GM19324 (cell line): ENCODE results near the gene PRR29.

ENCODE experiments used
- ATAC-seq: cut with Tn5 transposase; IDR thresholded peaks from one replicate; pipeline ENCODE4 v1.9.1; 2021; ENCODE audit warnings: mild to moderate bottlenecking, moderate library complexity; ENCODE audit not compliant: unreplicated experiment, low FRiP score

The PRR29 gene

GRCh38 chr17:63998050-63998720 lies at the start of gene PRR29:
Gene PRR29, plus strand, starts transcription at chr17:63998351. Its CDS starts 14 bp downstream, at chr17:63998365.
- ATAC-seq = peak; percentile 69

- ATAC-seq = no peak
Observed at GRCh38 chr17:63948521-63948920, 49.6 kb upstream of the PRR29 start.

DNA sequence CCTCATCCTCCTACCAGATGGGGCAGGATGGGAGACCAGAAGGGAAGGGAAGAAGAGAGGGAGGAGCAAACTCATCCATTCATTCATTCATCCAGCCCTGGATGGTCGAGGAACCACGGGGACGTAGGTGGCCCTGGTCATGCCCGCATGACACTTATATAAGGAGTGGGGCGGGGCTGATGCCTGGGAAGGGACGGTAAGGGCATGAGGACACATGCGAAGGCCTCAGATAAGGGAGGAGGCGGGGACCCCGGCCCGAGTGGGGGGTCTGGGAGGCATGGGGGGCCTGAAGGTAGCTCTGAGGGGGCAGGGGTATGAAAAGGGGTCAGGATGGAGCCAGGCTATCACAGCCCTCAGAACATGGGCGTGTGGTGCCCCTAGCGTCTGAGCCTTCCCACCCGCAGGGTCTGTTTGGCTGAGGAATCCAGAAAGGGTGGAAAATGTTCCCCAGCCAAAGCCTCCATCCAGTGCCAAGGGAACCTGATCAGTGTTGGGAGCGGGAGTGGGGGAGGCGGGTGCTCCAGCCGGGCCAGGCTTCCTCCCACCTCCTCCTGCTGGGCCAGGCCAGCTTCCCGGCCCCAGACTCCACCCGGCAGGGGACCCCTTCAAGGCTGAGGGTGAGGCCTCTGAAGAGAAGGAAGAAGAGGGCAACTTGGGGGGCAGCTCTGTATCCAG lies 48.4 kb upstream of the PRR29 start:
- ATAC-seq = no peak

DNA sequence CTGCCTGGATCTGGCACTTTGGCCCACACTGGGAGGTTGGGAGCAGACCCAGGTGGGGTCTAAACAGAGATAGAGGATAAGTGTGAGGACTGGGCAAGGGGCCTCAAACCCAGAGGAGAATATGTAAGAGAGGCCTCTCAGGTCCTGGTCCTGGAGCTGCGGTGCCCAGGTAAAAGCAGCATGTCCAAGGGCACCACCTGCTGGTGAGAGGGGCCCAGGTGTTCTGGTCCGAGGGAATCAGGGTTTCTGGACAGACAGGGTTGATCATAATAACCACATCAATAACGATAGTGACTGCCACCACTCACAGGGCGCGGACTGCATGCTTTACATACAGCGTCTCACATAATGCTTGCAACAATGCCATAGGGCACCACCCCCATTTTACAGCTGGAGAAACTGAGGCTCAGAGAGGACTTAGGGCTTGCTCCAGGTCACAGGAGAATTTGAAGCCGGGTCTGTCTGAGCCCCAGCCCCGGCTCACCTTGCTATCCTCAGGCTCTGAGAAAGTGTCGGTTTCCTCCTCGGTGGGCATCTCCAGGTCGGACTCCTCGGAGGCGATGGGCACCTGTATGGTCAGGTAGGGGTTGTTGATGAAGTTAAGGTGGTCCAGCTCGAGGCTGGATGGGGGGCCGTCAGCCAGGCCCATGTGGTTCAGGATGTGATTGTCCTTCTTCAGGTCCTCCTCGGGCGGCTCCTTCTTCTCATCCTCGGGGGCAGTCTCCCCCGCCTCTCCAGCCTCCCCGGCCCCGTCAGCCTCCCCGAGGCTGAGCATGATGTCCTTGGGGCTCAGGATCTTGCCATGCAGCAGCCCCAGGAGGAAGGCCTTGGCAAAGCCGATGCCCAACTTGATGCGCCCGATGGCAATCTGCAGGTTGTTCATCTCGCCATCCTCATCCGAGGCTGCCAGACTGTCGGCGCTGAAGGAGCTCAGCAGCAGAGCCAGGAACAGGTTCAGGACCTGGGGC lies 46.9 kb upstream of the PRR29 start:
- no peak for ATAC-seq

GRCh38 chr17:63954402-63955063 lies 43.6 kb upstream of the PRR29 start:
- ATAC-seq = no peak

DNA sequence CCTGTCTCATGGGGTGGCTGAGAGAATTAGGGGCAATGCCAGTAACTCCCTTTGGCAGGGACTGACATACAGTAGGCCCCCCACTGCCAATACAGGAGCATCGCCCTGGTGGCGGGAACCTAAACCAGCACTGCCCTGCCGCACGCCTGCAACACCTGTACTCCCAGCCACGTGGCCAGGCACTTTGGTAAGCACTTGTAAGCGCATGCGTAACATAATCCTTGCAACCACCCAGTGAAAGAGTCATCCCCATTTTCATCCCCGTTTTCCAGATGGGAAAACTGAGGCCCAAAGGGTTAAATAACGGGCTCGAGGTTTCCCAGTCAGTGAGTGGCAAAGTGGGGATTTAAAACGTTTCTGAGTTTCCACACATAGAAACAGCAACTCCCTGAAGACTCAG lies 42.9 kb upstream of the PRR29 start:
- ATAC-seq = no peak

DNA sequence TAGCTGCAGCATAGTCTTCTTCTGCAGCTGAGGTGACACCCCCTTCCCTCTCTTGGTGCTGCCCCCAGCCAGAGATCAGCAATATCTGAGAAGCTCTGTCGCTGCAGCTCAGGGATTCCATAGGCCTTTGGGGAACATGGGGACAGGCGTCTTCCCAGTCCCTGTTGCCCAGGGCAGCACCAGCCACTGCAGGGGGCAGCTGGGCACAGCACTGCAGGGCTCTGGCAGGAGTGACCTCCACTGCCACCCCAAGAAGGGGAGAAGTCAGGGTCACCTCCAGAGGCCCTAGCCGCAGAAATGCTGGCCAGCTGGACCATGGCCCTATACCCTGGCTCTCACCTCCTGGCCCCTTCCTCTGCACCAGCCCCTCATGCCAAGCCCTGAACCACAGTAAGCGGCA lies 42.4 kb upstream of the PRR29 start:
- no peak for ATAC-seq

DNA sequence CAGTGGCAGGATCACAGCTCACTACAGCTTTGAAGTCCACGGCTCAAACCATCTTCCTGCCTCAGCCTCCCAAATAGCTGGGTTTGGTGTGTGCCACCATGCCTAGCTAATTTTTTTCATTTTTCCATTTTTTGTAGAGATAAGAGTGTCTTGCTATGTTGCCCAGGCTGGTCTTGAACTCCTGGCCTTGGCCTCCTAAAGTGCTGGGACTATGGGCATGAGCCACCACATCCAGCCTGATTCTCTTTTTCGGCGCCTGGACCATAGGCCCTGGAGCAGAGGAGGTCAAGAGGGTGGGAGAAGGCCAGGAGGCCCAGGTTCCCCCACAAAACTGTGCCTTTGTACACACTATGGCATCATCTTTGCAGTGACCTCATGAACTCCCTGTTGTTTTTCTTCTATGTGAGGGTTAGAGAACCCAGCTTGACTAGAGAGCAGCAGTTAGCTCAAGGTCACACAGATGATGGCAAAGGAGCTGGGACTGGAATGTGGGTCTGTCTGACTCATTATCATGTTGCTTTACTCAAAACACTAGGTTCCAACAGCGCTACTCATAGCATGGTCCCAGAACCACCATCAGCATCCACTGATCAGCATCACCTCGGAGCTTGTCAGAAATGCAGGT lies 41.7 kb upstream of the PRR29 start:
- ATAC-seq = no peak

DNA sequence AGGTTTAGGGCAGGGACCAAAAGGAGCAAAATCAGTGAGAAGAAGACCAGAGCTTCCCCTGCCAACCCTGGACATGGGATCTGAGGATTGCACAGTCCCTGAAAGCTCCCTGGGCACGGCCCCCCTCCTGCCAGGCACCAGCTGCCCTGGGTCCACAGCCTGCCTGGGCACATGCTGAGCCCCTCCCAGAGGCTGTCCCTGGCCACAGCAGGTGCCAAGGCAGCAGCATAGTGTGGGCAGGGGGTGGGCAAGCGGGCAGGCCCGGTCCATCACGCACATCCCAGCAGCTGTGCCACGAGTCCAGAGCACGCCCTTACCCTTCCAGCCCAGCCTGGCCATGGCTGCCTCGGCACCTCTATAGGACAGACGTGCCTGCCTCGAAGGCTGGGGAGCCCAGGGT lies 38.1 kb upstream of the PRR29 start:
- no peak for ATAC-seq

- no peak for ATAC-seq
Observed at GRCh38 chr17:63960430-63960829, 37.7 kb upstream of the PRR29 start.

GRCh38 chr17:63961355-63962212 lies 36.6 kb upstream of the PRR29 start:
- ATAC-seq = no peak

GRCh38 chr17:63962298-63962744 lies 35.8 kb upstream of the PRR29 start:
- ATAC-seq = no peak

DNA sequence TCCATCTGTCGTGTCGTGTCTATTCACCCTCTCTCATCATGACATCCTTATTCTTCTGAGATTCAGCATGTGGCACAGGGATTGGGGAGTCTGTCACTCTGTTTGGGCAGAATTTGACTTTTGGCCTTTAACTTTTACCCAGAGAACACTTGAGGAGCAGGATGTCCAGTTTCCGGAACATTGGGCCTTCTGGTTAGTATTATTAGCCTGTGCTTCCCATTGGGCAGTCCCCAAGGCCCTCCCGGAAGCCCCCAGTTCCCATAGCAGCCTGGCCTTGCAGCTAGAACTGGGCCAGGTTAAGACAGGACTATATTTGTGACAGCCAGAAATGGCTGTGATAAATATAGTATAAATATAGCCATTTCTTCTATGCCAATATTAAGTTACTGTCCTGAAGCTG lies 35.0 kb upstream of the PRR29 start:
- ATAC-seq = no peak

GRCh38 chr17:63966646-63967264 lies 31.4 kb upstream of the PRR29 start:
- no peak for ATAC-seq

- ATAC-seq = no peak
Observed at GRCh38 chr17:63967953-63968352, 30.2 kb upstream of the PRR29 start.

- ATAC-seq = no peak
Observed at GRCh38 chr17:63969278-63969677, 28.9 kb upstream of the PRR29 start.

DNA sequence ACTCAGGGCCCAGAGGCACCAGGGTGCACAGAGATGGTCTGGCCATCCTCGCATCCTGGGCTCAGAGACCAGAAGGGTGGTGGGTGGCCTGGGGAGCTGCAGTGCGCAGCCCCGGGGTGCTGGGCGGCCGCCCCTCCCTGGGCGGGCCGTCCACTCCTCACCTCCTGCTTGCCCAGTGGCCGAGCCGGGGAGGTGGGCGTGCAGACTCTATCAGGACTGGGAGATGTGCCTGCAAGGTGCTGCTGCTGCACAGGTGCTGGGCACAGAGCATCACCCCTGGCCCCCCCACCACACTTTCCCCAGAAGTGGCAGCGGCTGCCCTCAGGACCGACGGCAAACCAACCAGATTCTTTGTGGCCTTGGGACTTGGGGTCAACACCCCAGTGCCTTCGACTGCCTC lies 25.4 kb upstream of the PRR29 start, which contains the start of gene SCN4A:
SCN4A (minus strand) TSS at position 123 of the 400 bp plus-strand sequence; CDS start at position 46, 77 bp downstream.
- no peak for ATAC-seq

DNA sequence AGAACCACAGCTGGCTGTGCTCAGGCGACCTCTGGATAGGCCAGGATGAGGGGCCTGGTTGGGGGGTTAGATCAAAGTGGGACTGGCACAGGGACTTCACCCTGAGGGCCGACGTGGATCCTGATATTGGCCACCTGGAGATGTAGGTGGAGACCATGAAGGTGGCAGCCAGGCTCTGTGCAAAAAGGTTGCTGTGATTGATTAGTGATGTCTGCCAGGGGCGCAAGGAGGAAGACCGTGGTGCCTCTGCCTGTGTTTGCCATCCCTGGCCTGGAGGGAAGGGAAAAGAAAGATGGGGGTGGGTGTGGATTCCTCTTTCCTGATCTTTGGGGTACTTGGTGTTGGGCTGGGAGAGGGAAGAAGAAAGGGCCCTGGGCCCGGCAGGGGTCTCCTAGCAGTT lies 24.9 kb upstream of the PRR29 start:
- ATAC-seq = no peak
